GM03348 (cell line): Measurements from ENCODE around the gene TMEM19.

Source experiments
- DNase-seq: peaks from one replicate; pipeline ENCODE4 v3.0.0; 2012; ENCODE audit warnings: low spot score

The TMEM19 gene

GRCh38 chr12:71685914-71686657 lies at the start of gene TMEM19:
Gene TMEM19, plus strand, starts transcription at chr12:71686082. Its CDS starts 599 bp downstream, at chr12:71686681.
- DNase-seq = peak; percentile 96

DNA sequence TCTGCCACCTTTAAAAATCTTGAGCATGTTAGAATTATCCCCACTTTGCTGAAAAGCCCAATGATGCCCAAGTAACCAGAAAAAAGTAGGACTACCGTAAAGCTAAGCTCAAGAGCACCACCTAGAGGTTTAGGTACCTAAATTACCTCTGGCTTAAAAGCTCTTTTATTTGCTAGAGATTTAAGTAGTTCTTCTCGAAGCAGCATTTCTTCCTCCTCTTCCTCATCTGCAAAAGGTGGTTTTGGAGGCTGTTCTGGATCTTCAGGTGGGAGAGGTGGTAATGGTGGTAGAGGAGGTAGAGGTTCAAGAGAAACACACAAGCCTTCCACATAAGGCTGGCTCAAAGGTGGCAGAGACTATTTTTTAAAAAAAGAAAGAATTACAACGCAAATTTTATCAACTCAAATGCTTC lies 49.2 kb upstream of the TMEM19 start:
- peak; percentile 60 for DNase-seq

DNA sequence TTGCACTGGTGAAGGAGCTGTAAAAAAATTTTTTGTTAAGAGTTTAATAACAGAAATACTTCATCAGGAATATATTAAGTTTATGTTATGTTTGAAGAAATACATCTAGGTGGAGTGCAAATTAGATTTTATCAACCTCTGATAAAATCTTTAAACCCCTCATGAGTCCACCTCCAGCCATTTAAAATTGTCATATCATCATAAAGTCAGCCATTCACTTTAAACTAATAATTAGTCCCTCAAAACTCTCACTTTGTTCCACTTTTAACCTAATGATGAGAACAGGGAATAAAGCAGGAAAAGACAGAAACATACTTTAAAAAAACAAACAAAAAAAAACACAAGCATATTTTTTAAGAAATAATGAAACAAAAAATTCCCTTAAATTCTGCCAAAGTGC lies 47.4 kb upstream of the TMEM19 start:
- DNase-seq = no peak

- no peak for DNase-seq
Measured at GRCh38 chr12:71639341-71639760, 46.5 kb upstream of the TMEM19 start.

GRCh38 chr12:71640316-71640715 lies 45.6 kb upstream of the TMEM19 start:
- no peak for DNase-seq

DNA sequence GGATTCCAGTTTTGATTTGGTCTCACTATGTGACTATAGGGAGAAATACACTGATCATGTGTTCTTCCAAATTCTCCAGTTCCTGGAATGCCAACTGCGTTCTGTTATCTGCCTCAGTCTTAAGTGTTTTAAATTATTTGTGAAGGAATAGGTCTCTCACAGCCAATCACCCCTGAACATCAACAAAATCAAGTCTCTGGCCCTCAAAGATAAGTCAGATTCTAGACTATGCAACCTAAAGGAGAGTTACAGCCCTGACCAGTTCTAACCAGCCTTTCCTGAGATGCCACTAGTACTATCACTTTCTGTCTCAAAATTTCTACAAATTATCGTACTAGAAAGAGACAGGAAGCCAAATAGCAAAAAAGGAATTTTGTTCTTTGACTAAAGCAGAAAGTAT lies 44.5 kb upstream of the TMEM19 start:
- no peak for DNase-seq

GRCh38 chr12:71642264-71642663 lies 43.6 kb upstream of the TMEM19 start:
- no peak for DNase-seq

- no peak for DNase-seq
Measured at GRCh38 chr12:71645268-71645667, 40.6 kb upstream of the TMEM19 start.

DNA sequence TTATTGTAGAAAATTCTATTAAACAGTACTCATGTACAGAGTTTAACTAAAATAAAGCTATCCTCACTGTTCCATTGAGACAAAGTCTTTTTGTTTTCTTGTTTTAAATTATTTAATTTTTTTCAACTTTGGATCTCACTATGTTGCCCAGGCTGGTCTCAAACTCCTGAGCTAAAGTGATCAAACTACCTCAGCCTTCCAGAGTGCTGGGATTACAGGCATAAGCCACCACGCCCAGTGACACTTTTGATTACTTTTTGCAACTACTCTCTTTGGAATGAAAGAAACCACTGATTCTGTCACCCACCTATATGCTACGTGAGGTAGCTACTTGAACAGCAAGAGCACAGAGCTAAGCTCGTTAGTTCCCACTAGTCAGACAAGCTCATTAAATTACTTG lies 39.4 kb upstream of the TMEM19 start:
- DNase-seq = no peak

DNA sequence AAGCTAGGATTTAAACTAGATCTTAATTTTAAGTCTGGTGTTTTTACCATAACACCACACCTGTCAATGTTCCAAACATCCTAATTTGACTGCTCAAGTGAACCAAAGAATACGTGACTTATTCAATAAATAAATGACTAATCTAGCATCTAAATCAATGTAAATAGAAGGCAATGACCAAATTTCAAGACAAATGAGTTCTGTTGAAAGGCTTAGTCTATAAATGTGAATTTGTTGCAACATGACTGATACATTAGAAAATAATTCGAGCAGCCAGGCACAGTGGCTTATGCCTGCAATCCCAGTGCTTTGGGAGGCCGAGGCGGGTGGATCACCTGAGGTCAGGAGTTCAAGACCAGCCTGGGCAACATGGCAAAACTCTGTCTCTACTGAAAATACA lies 37.3 kb upstream of the TMEM19 start:
- DNase-seq = no peak

DNA sequence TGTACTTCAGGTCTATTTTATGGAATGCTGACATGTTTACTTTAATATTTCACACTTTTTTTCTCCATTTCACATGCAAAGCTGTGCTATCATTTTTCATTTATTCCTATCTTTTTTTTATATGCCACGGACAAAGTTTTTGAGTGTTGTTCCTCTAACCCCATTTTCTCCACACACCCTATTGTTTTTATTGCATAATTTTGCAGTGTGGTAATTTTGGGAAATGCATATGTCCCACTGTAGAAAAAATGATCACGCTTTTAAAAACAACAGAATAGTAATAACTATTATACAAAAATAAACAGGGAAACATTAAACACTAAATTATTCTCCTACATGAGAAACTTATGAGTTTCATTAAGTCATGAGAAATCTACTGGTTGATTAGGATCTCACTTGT lies 36.5 kb upstream of the TMEM19 start:
- DNase-seq = no peak

DNA sequence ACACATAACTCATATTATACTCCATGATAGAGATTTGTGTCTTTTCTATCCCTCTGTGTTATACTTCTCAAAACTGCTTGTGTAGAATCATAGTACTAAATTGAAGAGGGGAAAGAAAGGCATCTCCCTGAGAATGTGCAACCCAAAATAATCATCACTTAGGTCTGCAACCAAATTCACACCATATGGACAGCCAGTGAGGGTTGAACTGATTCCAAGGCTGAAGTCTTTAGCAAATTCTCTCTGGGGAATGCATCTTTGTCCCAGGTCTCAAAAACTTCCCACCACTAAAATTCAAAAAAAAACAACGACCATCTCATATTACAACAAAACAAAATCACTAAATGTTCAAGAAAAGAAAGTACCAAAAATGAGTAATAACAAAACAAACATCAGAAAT lies 33.2 kb upstream of the TMEM19 start:
- DNase-seq = peak; percentile 20

DNA sequence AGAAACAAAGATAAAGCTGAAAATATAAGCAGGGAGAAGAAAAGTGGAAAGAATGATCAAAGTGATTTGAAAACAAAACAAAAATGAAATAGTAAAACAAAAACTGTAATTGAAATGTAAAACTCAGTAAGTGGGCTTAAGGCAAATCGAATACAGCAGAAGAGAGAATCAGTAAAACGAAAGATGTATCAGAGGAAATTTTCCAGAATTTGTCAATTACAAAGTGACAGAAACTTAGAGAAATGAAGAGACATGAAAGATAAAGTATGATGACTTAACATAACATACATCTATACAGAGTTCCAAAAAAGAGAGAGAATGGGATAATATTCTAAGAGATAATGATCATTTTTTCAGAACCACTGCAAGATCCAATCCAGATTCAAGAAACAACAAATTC lies 32.7 kb upstream of the TMEM19 start:
- DNase-seq = no peak

DNA sequence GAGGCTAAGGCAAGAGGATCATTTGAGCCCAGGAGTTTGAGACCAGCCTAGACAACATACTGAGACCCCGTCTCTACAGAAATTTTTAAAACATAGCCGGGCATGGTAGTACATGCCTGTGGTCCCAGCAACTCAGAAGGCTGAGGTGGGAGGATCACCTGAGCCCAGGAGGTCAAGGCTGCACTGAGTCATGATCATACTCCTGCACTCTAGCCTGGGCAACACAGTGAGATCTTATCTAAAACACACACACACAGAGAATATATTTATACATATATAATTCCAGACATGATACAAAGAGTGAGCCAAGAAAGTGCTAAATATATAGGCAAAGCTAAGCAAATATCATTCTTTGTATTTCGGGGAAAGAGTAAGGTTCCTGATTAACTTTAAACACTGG lies 31.7 kb upstream of the TMEM19 start:
- no peak for DNase-seq

DNA sequence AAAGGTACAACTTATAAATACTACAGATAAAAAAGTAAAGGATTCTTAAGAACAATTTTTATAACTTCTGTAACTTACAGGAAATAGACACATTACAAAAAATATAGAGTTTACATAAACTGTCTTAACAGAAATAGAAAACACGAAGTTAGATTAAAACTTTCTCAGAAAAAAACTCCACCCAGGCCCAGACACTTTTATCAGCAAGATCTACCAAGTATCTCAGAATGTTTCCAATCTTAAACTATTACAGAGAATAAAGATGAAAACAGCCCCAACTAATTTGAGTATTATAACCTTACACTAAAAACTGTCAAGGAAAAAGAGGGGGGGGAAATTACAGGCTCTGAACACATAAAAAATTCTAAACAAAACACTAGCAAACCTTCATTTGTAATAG lies 30.4 kb upstream of the TMEM19 start:
- DNase-seq = no peak

- DNase-seq = no peak
Measured at GRCh38 chr12:71655907-71656306, 30.0 kb upstream of the TMEM19 start.

DNA sequence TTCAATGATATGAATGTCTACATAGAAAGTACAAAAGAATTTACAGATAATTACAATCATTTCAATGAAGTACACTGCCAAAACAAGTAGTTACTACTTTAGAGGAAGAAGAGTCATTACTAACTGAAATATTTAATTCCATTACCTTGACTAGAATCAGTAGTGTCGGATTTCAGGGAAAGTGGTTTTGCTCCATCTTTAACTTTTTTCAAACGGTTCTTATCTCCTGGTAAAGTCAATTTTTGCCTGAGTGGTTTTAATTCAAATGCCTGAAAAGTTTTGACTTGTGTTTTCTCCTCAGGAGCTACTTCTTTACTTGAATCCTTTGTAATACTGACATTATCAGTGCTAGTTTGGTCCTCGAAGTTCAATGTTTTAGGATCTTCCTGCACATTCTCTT lies 29.1 kb upstream of the TMEM19 start:
- no peak for DNase-seq

DNA sequence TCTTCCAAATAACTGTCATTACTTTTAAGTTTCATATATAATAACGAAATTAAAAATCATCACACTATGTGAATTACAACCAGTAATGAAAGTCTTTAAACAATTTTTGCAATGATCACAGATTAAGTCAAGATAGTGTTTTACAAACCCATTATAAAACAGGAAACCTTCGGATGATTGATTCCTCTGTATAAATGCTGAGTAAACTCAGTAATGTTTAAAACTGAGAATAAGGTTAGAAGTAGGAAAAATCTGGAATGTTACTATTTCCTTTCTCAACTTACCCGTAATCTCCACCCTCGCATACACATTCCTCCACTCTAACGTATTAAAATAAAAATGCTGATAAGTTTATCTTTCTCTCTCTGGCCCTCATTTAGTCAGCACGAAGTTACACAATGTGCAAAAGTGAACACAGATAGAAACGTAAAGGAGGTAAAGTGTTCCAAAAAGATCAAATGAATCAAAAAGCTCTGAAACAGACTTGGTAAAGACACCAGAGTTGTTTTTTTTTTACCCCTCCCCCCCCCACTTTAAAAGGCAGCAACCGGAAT lies 23.8 kb upstream of the TMEM19 start:
- DNase-seq = peak; percentile 57

DNA sequence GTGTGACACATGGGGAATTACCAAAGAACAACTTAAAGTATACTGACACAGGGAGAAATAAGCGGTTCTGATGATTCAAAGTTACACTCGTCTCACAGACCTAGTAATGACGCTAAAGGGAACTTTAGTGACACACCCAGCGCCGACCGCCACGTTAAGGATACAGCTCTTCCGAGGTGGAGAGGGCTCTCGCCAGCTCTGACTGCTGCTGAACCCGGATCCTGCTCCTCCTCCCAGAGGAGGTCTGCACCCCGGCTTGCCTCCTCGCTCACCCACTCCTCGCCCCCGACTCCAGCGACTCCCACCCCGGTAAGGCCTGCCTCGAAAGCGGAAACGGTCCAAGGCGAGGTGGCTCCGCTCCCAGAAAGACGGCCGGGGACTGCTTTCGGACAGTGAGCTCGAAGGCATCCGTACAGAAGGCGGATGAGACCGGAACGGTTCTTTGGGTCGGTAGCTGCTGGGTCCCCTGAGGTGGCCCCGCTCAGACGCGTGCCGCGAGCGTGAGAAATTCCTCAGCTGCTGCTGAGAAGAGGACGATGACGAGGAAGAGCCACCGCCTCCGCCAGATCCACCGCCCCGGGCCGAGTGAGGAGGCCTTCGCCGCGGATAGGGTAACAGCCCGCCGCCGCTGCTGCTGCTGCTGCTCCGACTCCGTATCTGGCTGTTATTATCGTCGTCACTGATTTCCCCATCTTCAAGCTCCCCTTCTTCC lies 22.9 kb upstream of the TMEM19 start:
- peak; percentile 53 for DNase-seq

DNA sequence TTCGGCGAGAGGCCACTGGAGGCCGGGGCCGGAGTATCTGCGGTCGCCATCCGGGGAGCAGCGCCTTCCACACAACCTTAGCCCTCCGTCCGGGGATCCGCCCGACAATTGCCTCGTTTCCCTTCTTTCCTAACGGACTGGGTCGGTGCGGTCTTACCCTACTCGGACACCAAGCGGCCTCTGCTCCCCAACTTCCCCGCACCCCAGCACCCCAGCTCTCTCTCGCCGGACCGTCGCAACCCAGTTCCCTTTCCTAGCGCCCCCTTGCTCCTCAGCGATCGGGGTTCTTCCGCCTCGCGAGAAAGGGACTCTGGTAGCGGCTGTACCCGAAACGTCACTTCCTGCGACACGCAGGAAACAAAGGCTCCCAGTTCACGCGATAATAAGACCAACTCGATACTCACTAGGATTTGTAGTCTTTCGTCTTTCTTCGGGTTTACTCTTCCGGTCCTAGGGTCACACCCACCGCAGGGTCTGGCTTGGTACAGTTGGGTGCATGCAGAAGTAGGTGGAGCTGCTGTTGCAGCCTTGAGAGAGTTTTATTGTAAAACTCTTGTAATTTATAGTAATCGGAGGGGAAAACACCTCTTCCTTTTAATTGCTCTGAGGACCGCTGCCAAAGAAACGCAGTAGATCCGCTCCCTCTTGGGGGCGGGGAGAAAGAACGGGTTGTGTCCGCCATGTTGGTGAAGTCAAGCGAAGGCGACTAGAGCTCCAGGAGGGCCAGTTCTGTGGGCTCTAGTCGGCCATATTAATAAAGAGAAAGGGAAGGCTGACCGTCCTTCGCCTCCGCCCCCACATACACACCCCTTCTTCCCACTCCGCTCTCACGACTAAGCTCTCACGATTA lies 22.1 kb upstream of the TMEM19 start, which contains the start of the genes THAP2 and ZFC3H1:
Gene THAP2, plus strand, starts transcription at position 741 of the 850 bp plus-strand sequence. CDS start 209 bp downstream, outside the sequence.
Gene ZFC3H1, minus strand, starts transcription at position 288 of the 850 bp plus-strand sequence. Its CDS starts 238 bp downstream, at position 50.
- DNase-seq = peak; percentile 93

- peak; percentile 5 for DNase-seq
Measured at GRCh38 chr12:71664411-71665089, 21.3 kb upstream of the TMEM19 start.

GRCh38 chr12:71665090-71665463 lies 20.8 kb upstream of the TMEM19 start:
- DNase-seq = no peak
